HEK293 (cell line): ENCODE data around the gene FNDC1.

ENCODE experiments used
- CTCF ChIA-PET: fragments of 350-600 bp; formaldehyde crosslinking; extraction: SDS; loops from one replicate; lab custom pipeline; 2021; ENCODE audit warnings: antibody characterized with exemption; lab: Yijun Ruan, JAX
- POLR2A ChIA-PET: fragments of 300-600 bp; formaldehyde crosslinking; extraction: SDS; loops from one replicate; lab custom pipeline; 2020; ENCODE audit warnings: antibody characterized with exemption, inconsistent platforms; lab: Yijun Ruan, JAX
- H3K27ac ChIP-seq: fragments of 200-500 bp; sonication (Bioruptor generic); 2 replicates; pipeline ENCODE4 v1.5.1; 2014; ENCODE audit warnings: low read depth, low read length, control low read depth, inconsistent platforms; ENCODE audit errors: extremely low read depth
- H3K36me3 ChIP-seq, 2 experiments: fragments of 200-500 bp in 1 of 2; sonication (Bioruptor generic) in 1 of 2; 1 replicate in 1 of 2; 2 replicates in 1 of 2; pipeline ENCODE4 v1.5.1; 2014 to 2017; ENCODE audit warnings: inconsistent platforms in 2 of 2, low read length in 2 of 2; ENCODE audit not compliant: control insufficient read depth in 2 of 2, insufficient read depth in 1 of 2
- H3K4me1 ChIP-seq: fragments of 200-500 bp; sonication (Bioruptor generic); 2 replicates; pipeline ENCODE4 v1.5.1; 2014; ENCODE audit warnings: mild to moderate bottlenecking, low read length, inconsistent platforms; ENCODE audit not compliant: control insufficient read depth, insufficient read depth
- H3K4me3 ChIP-seq: 2 replicates; pipeline ENCODE4 v1.5.1; 2011; ENCODE audit warnings: low read depth, mild to moderate bottlenecking, control low read depth, low read length, moderate library complexity
- H3K9me3 ChIP-seq: fragments of 200-500 bp; sonication (Bioruptor generic); 2 replicates; pipeline ENCODE4 v1.5.1; 2014; ENCODE audit warnings: low read depth, low read length, inconsistent platforms; ENCODE audit not compliant: control insufficient read depth, insufficient read depth
- AEBP2 ChIP-seq: fragments of 450-650 bp; formaldehyde crosslinking; IDR thresholded peaks from 2 replicates; pipeline ENCODE4 v1.5.1; 2016; ENCODE audit warnings: missing biosample characterization, missing genetic modification characterization, borderline replicate concordance
- CTCF ChIP-seq: fragments of 450-650 bp; formaldehyde crosslinking; IDR thresholded peaks from 2 replicates; pipeline ENCODE4 v1.5.1; 2016; ENCODE audit warnings: missing biosample characterization, missing genetic modification characterization
- HOXA7 ChIP-seq: sonication (generic); formaldehyde crosslinking; IDR thresholded peaks from 2 replicates; pipeline ENCODE4 v1.8.1; 2022; ENCODE audit warnings: missing genetic modification reagents, borderline replicate concordance
- KLF10 ChIP-seq: fragments of 450-650 bp; IDR thresholded peaks from 2 replicates; pipeline ENCODE4 v1.5.1; 2018; ENCODE audit warnings: missing biosample characterization, mild to moderate bottlenecking, missing genetic modification characterization
- ZBTB48 ChIP-seq: fragments of 450-650 bp; formaldehyde crosslinking; IDR thresholded peaks from 2 replicates; pipeline ENCODE4 v1.5.1; 2016; ENCODE audit warnings: missing biosample characterization, missing genetic modification characterization
- ZNF341 ChIP-seq: fragments of 450-650 bp; formaldehyde crosslinking; IDR thresholded peaks from 2 replicates; pipeline ENCODE4; 2016; ENCODE audit warnings: low read depth, missing biosample characterization, missing genetic modification characterization
- ZNF473 ChIP-seq: fragments of 450-650 bp; formaldehyde crosslinking; IDR thresholded peaks from 2 replicates; pipeline ENCODE4 v1.5.1; 2017; ENCODE audit warnings: missing biosample characterization, missing genetic modification characterization
- ZNF501 ChIP-seq: fragments of 450-650 bp; formaldehyde crosslinking; IDR thresholded peaks from 2 replicates; pipeline ENCODE4 v1.5.1; 2016; ENCODE audit warnings: missing biosample characterization, missing genetic modification characterization
- ZNF518A ChIP-seq: fragments of 450-650 bp; formaldehyde crosslinking; conservative IDR thresholded peaks from 2 replicates; pipeline ENCODE4 v1.5.1; 2016; ENCODE audit warnings: low read depth, missing biosample characterization, missing genetic modification characterization
- ZNF600 ChIP-seq: fragments of 450-650 bp; formaldehyde crosslinking; IDR thresholded peaks from 2 replicates; pipeline ENCODE4 v1.5.1; 2016; ENCODE audit warnings: missing biosample characterization, missing genetic modification characterization
- ZNF623 ChIP-seq: fragments of 450-650 bp; formaldehyde crosslinking; IDR thresholded peaks from 2 replicates; pipeline ENCODE4 v1.5.1; 2016; ENCODE audit warnings: missing biosample characterization, missing genetic modification characterization
- ZNF626 ChIP-seq: fragments of 450-650 bp; sonication (Bioruptor Pico); formaldehyde crosslinking; IDR thresholded peaks from 2 replicates; pipeline ENCODE4 v1.5.1; 2018; ENCODE audit warnings: missing biosample characterization, missing genetic modification characterization, inconsistent platforms
- ZNF629 ChIP-seq: fragments of 450-650 bp; formaldehyde crosslinking; IDR thresholded peaks from 2 replicates; pipeline ENCODE4 v1.5.1; 2017; ENCODE audit warnings: missing biosample characterization, missing genetic modification characterization
- ZNF654 ChIP-seq: fragments of 450-650 bp; formaldehyde crosslinking; IDR thresholded peaks from 2 replicates; pipeline ENCODE4 v1.5.1; 2016; ENCODE audit warnings: low read depth, missing biosample characterization, missing genetic modification characterization
- ZNF677 ChIP-seq: fragments of 450-650 bp; IDR thresholded peaks from 2 replicates; pipeline ENCODE4 v1.5.0; 2018; ENCODE audit warnings: missing biosample characterization, mild to moderate bottlenecking, missing genetic modification characterization, moderate library complexity
- ZNF792 ChIP-seq: fragments of 450-650 bp; formaldehyde crosslinking; IDR thresholded peaks from 2 replicates; pipeline ENCODE4 v1.5.1; 2016; ENCODE audit warnings: missing biosample characterization, missing genetic modification characterization
- ZNF843 ChIP-seq: fragments of 450-650 bp; formaldehyde crosslinking; IDR thresholded peaks from 2 replicates; pipeline ENCODE4 v1.5.1; 2016; ENCODE audit warnings: missing biosample characterization, missing genetic modification characterization

FNDC1 gene

GRCh38 chr6:159127701-159128100 lies 41.5 kb upstream of the FNDC1 start (continued):
- no peak for TF ChIP-seq CTCF (tag by site-specific recombination)
- no peak for TF ChIP-seq ZNF654 (tag by site-specific recombination)
- no peak for TF ChIP-seq ZBTB48 (tag by site-specific recombination)
- TF ChIP-seq ZNF501 (tag by site-specific recombination), result no peak

- POLR2A ChIA-PET, result interaction anchor here (1.0 kb wide), 1 partner anchor 129 kb away, joined by 3 read pairs; the partner anchor contains the start of gene RSPH3
Measured at GRCh38 chr6:159128978-159129377, 40.2 kb upstream of the FNDC1 start.

GRCh38 chr6:159130846-159131245 lies 38.4 kb upstream of the FNDC1 start:
- POLR2A ChIA-PET, result no interaction called here
- H3K4me1 ChIP-seq, result no peaks in the 10 kb centered on the region
- no peak overlapping the region for H3K4me3 ChIP-seq
- no peak overlapping the region for H3K27ac ChIP-seq
- H3K9me3 ChIP-seq, result no peaks in the 10 kb centered on the region
- no peaks in the 10 kb centered on the region for H3K36me3 ChIP-seq
- CTCF ChIA-PET, result interaction anchor here (0.9 to 1.2 kb wide), 2 partner anchors 18 to 19 kb away, joined by 3 to 4 read pairs; no protein-coding TSS in a partner anchor
- TF ChIP-seq AEBP2, result no peak
- no peak for TF ChIP-seq ZNF843 (tag by site-specific recombination)
- no peak for TF ChIP-seq ZNF473 (tag by site-specific recombination)
- TF ChIP-seq ZNF623, result no peak
- no peak for TF ChIP-seq ZNF341
- TF ChIP-seq ZNF600 (tag by site-specific recombination), result no peak
- no peak for TF ChIP-seq ZNF629 (tag by site-specific recombination)
- TF ChIP-seq ZNF626 (tag by site-specific recombination), result no peak
- TF ChIP-seq KLF10, result no peak
- no peak for TF ChIP-seq ZNF792 (tag by site-specific recombination)
- no peak for TF ChIP-seq ZNF518A (tag by site-specific recombination)

More at GRCh38 chr6:159128978-159129377, 40.2 kb upstream of the FNDC1 start:
- Histone ChIP-seq H3K36me3 (no peaks in the 10 kb centered on the region), H3K27ac (no peak overlapping the region), H3K9me3 (no peaks in the 10 kb centered on the region), H3K4me3 (no peak overlapping the region), H3K4me1 (no peaks in the 10 kb centered on the region)
- TF ChIP-seq ZNF677 (no peak), ZBTB48 (tag by site-specific recombination) (no peak), HOXA7 (CRISPR knock-in tag) (no peak)
- CTCF ChIA-PET, result interaction anchor here (1.0 to 2.0 kb wide), 5 partner anchors 19 to 121 kb away, joined by 3 to 10 read pairs (median 3); no protein-coding TSS in a partner anchor
